EH (cell line): ENCODE measurements around the gene LDLRAD4.
A peak's percentile ranks its signal among the peaks of the same experiment; 100 is the strongest.
"Not testable (repeated sequence)": the region's sequence is repeated elsewhere in the genome, so short reads cannot be mapped to it uniquely, and the experiment has no call there.

Experiments used
- DNase-seq: peaks from one replicate; pipeline ENCODE4 v3.0.0-alpha.2; 2015; ENCODE audit warnings: low read depth

Gene LDLRAD4

DNA sequence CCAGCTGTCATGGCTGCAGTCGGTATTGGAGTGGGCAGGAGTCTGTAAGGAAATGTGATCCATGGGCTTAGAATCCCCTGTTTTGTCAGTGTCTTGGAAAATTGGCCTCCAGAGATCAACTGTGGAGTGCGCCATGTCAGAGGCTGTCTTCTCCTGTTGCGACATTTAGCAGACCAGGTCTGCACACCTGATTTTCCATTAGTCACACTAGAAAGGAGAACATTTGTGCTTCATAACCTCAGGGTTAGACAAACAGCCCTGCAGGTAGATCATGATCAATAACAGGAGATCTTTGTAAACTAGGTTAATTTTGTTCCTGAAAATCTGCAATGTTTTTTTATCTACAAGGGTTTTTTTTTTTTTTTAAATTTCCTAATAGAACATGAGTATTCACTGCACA is 28.0 kb downstream of the LDLRAD4 start:
- DNase-seq, result no peak

DNA sequence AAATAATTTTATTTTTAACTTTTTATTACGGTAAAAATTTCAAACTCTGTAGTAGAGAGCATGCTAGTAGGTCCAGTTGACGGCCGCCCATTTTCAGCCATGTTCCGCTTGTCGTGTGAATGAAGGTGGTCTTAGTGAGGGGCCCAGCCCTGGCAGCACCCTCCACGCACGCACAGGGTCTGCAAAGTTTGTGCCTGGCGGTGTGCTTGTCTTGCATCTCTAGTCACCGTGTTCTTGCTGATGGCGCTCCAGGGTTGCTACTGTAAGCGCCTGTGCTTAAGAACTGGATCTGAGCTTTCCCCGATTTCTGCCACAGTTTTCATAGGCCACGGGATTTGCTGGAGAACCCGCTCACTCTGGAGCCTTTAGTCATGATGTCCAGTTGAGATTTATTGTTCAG is 28.9 kb downstream of the LDLRAD4 start:
- no peak for DNase-seq

DNA sequence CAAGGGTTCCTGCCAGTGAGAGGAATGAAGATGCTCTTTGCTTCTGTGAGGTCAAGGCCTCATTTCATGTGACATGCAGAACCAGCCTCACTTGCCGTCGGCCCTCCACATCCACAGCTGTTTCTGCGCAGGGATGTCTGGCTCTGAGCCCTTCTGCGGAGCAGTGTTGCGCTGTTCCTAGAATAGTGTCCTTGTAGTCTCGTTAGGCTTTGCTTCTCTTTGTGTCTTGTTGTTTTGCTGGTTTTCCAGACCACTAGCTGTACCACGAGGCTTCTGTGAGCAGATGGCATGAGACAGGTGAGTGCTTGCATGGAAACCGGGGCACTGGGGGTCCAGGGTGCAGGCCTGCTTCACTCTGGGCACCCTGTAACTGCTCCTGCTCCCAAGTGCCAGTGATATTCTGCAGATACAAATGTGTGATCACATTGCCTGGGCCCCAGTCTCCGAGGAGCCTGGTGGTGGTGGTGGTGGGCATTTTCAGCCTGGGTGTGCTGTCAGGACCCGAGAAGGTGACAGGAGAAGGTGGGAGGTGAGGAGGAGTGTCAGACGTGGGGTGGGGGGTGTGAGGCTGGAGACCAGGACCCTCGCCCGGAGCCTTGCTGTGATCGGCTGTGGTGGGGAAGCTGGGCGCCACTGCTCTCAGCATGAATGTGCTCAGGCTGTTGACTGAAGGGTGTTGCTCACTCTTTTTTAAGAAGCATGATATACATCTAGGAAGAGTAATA is 34.3 kb downstream of the LDLRAD4 start:
- DNase-seq, result no peak

DNA sequence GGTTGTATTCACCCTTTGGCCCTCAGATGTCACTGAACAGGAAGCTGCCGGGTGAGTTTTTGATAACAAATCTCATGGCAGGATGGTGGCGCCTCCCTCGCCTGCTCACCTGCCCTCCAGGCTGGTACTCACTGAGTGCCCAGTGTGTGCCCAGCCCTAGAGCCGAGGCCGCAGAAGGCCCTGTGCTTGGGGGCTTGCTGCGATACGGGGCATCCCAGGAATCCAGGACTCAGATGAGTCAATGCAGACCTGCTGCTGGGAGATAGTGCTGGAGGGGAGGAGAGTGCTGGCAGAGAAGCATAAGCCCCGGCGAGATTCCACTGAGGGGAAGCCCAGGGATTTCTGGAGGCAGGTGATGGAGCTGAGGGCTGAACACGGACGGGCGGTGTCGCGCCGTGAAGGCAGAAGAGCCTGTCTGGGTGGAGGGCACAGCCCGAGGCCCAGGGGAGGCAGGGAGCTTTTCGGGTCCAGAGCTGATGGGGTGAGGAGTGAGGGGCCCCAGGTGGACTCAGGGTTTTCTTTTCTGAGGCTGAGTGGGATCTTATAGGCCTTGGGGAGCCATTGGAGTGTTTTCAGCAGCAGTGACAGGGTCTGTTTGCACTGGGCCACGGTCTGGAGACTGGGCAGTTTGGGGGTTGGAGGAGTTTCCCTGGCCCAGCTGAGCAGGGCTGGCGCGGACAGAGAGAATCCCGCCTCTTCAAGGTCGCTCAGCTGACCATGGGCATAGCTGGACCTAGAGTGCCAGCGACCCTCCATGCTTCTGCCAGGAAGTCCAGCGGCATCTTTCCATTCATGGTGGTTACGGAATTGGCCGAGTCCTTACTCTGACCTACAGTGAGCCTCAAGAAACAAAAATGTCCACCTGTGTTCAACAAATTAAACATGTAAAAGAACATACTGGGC is 35.5 kb downstream of the LDLRAD4 start:
- DNase-seq, result no peak

DNA sequence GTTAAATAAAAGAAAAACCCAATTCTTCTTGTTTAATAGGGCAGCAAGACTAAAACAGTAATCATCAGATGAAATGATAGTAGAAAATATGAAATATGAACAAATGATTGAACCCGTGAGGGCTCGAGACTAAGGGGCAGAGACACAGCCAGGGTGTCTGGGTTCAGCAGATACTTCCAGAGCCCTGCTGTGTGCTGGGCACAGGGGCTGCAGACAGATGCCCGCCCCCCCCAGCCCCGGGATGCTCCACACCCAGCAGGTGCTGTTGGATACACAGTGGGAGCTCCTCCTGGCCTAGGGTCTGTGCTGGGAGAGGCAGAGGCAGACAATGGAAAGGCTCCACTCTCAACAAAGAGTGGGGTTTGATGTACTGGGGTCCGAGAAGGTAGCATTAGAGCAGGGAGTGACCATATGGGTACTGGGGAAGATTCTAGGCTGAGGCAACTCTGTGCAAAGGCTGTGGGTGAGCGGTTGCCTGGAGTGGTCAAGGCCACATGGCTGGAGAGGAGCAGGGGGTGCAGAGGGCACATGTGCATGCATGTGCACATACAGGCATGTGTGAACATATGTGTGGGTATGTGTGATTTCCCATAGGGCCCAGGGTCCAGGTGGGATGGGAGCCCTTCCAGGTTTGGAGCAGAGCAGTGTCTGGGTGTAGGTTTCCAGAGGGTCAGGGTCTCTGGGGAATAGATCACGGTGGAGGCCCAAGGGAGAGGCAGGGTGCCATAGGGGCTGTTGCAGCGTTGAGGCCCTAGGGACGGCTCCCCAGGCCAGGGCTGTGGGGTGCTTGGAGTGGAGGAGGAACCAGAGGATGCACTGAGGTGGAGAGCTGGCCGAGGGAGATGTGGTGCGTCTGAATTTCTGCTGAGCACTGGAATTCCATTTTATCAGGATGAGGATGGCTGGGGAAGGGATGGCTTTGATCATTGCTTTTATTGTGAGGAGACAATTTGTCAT is 36.7 kb downstream of the LDLRAD4 start:
- no peak for DNase-seq

DNA sequence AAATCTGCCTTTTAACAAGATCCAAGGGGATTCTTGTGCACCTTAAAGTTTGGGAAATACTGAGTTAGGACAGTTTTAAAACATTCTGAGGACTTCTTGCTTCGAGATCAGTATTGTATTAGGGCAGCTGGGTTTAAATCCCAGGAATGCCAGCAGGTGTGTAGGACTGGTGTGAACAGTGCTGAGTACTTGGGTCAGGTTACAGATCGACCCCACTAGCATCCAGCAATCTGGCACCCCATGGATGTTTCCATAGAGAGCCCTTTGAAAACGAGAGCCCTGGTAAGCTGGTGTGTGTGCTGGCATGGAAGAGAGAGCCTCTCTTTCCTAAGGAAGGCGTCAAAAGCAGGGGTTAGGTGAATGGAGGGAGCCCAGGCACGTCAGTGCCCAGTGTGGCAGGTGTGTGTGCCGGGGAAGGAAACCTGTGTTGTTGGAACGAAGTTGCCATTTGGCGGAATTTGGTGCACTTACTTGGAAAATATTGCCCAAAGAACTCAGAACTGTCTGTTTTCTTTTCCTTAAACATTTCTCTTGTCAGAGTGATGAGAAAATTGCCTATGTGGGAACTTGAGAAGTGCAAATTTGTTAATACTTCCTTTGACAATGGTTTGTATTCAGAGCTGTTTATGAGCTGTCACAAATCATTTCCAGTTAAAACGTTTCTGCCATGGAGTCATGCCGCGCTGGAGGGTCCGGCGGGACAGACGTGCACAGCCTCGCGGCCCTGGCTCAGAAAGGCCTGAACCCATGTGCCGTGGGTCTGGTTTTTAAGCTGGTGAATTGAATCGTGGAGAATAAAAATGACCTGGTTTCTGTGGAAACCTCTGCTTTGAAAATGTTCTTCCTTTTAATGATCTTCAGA is 38.1 kb downstream of the LDLRAD4 start:
- no peak for DNase-seq

DNA sequence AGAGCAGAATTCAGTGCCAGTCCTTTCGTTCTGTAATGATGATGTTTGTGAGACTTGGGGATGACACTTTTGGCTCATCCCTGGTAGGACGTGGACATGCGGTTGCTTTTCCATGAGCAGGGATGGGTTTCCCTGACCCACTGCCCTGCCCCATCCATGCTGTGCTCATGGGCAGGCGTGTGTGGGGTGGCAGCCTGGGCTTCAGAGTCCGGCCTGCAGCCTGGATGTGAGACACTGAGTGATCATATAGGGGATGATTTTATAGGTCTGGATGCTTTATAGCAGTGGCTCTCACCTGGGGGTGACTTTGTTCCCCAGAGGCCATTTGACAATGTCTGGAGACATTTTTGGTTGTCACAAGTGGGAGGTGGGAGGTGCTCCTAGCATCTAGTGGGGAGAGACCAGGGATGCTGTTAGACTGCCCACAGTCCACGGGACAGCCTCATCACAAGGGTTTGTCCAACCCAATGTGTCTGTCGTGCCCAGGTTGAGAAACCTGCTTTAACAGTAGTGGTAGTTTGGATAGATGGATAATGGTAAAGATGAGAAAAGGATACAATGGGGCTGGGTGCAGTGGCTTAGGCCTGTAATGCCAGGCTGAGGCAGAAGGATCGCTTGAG is 38.9 kb downstream of the LDLRAD4 start:
- no peak for DNase-seq

DNA sequence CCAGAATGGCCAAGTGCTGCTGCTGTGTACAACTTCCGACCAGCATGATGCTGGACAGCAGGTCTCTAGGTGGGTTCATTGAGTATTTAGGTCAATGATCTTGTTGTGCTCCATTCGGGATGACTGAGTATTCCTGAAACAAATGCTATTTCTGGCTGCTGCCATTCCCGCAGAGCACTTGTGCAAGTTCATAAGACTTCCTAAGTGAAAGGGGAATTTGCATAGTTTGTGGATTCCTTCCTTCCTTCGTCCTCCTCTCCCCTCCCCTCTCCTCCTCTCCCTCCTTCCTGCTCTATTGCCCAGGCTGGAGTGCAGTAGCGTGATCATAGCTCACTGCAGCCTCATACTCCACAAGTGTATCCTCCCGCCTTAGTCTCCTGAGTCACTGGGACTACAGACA is 40.4 kb downstream of the LDLRAD4 start:
- no peak for DNase-seq

DNA sequence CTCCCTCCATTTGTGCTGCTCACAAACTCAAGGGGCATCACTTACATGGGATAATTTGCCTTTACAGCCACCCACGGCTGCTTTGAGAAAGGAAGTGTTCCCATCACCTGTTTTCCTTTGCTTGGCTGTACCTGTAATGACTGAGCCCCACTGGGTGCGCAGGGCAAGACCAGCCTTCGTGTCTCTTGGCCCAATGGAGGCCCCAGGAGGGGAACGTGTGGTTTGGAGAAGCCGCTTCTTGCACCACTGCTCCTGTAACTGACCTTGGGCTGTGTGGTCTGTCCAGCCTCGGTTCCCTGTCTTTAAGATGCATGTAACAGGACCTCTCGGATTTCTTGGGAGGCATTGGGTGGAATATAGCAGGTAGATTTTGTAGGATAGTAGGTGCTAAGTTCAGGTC is 41.1 kb downstream of the LDLRAD4 start:
- no peak for DNase-seq

DNA sequence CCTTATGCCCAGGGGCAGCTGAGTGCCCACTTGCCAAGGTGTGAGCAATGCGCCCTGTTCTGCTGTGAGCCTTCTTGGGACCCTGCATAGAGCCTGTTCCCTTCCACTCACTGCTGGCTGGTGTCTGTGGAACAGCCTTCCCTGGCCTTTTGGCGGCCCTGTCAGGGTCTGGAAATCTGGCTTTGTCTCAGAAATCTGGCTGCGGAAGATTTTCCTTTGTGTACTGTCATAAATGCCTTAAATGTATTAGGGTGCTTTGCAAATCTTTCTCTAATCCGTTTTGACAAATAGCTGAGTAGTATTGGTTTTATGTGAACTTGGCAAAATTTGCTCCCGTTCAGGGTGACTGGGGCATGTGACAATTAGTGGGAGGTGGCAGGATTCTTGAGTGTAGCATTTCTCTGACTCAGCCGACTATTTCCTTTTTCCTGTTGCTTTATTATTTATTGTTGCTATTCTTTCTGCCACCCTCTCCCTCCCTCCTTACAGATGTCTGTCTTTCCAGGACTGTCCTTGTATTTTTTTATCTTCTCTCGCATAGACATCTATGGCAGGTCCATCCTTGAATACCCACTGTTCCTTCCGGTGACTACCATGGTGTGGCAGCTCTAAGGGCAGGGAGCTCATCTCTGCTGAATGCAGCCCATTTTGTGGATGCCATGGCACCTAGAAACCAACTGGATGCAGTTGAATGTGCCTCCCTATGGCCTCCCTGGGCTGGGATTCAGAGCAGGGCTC is 41.8 kb downstream of the LDLRAD4 start:
- peak; percentile 6 for DNase-seq

DNA sequence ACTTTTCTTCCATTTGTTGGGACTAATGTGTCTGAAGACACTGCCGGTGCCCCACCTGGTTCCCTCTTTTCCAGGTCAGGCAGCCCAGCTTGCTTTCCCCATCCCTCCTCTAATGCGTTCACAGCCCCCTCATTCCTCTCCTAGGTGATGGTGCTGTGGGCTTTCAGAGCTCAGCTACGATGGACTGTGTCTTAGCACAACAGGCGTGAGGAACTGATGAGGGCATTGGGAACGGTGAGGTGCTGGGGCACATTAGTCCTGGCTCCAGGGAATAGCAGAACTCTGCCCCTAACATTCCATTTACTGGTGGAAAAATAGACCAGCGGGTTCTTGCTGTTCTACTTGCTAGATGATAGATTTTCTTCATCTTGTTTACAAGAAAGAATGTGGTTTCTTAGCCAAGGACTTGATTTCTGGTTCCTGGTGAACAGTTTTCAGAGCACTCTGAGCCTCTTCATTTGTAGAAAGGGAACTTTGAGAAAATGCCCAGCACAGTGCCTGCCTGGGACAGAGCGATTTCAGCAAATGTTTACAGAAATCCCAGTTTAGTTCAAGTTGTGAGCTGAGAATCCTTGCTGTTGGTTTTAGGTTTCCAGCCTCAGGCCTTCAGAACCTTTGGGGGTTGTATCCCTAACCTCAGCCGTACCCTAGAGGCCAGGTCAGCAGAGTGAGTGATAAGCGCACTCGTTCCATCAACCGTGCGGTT is 42.5 kb downstream of the LDLRAD4 start:
- no peak for DNase-seq

DNA sequence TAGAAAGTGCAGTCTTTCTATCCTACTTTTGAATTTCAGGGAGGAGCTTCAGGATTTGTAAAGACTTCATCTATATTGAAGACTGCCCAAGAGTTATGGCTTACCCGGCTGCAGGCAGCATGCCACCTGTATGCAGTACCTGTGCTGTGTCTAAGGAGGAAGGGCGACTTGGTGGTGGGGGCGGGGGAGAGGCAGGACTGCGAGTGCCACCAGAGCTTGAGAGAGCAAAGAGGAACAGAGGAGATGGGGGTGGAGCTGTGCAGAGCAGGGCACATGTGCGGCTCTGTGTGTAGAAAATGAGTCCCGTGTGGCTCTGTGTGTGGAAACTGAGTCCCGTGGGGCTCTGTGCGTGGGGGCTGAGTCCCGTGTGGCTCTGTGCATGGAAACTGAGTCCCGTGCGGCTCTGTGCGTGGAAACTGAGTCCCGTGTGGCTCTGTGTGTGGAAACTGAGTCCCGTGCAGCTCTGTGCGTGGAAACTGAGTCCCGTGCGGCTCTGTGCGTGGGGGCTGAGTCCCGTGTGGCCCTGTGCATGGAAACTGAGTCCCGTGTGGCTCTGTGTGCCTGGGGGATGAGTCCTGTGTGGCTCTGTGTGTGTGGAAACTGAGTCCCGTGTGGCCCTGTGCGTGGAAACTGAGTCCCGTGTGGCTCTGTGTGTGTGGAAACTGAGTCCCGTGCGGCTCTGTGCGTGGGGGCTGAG is 43.2 kb downstream of the LDLRAD4 start:
- DNase-seq, result no peak

DNA sequence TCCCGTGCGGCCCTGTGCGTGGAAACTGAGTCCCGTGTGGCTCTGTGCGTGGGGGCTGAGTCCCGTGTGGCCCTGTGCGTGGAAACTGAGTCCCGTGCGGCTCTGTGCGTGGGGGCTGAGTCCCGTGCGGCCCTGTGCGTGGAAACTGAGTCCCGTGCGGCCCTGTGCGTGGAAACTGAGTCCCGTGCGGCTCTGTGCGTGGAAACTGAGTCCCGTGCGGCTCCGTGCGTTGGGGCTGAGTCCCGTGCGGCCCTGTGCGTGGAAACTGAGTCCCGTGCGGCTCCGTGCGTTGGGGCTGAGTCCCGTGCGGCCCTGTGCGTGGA is 43.8 kb downstream of the LDLRAD4 start:
- not testable (repeated sequence) for DNase-seq

DNA sequence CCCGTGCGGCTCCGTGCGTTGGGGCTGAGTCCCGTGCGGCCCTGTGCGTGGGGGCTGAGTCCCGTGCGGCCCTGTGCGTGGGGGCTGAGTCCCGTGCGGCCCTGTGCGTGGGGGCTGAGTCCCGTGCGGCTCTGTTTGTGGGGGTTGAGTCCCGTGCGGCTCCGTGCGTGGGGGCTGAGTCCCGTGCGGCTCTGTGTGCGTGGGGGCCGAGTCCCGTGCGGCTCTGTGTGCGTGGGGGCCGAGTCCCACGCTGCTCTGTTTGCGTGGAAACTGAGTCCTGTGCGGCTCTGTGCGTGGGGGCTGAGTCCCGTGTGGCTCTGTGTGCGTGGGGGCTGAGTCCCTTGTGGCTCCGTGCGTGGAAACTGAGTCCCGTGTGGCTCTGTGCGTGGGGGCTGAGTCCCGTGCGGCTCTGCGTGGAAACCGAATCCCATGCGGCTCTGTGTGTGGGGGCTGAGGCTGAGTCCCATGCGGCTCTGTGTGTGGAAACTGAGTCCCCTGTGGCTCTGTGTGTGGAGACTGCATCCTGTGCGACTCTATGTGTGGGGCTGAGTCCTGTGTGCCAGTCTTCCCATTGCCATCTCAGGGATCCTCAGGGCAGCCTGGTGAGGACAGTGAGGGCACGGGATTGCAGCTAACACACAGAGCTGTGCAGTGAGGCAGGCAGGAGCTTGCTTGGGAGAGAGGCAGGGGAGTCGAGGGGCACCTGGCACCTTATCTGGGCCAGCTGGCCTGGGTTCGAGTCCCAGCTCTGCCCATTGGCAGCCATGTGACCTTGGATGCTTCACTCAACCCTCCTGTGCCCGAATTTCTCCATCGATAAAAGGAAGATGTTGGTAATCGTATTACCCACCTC is 44.5 kb downstream of the LDLRAD4 start:
- no peak for DNase-seq

DNA sequence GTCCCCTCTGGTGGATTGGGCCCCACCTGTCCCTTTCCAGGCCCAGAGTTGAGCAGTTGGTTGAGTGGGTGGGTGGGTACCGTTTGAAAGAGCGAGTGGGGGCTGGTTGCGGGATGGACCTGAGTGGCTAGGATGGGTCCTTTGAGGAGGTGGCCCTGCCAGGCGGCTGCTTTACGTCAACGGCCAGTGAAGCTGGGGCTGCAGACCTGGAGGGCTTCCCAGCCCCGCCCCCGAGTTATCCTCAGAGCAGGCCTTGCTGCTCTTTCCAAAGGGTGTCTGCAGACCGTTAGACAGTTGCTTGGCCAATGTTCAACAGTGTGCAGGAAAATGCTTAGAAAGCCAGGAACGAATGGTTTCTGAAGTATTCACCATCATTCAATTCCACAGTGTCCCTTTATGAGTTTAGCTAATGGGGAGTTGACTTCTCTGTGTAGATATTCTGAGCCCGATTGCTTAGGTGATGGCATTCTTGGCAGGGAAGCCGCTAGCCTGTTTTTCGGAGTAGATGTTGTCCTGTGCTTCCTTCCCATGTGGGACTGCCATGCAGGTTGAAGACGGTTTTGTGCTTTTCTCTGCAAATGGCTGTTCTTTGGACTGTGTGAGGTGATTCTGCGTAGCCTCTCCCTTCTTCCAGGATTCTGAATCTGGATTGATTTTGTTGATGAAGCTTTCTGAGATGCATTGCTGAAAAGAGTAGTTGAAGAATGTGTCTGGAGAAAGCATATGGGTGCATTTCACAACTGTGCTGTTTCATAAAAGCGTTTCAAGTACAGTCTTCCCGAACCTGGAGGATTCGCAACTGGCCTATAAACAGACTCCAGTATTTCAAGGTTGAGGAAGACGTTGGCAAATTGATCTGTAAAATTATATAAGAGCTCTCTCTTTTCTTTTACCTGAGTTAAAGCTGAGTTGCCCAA is 45.8 kb downstream of the LDLRAD4 start:
- DNase-seq, result no peak

DNA sequence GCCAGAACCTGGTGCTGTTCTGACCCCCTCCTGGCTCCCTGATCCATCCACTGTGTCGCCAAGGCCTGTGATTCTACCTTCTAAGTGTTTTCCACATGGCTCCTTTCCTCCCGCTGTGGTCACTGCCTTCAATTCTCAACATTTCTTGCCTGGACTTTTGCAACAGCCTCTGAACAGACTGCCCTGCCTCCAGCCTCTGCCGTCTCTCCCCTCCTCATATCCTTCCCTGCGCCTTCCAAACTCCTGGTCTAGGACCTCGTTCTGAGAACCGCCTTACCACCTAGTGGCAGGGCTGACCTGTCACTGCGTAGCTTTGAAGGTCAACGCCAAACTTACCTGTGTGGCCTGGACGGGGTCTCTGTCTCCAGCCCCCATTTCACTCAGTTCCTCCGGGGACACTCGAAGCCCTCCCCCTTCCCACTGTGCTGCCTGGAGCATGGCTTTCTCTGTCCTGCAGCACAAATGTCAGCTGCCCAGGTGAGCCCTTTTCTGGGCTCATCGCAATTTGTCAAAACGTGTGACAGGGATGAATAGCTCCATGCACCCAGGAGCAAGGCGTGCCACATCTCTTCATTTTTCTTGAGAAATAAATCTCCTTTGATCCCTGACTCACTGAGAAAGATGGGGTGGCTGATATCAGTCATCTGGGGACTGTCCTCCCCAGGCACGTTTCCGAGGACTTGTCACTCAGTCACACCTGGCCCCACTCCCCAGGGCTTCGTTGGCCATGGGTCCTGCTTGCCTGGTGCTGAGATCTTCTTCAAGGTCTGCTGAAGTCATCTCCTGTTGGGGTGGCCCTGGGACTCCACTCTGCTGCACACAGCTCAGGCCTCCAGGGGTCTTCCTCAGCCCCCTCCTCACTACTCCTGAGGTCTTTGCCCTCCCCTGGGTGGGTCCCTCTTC is 46.7 kb downstream of the LDLRAD4 start:
- no peak for DNase-seq
